GM18867 (cell line): ENCODE results near the gene ARMC6.
"Not testable (repeated sequence)": the region's sequence is repeated elsewhere in the genome, so short reads cannot be mapped to it uniquely, and the experiment has no call there.

Experiments
- ATAC-seq: cut with Tn5 transposase; IDR thresholded peaks from one replicate; pipeline ENCODE4 v1.9.1; 2021; ENCODE audit warnings: mild to moderate bottlenecking, moderate library complexity; ENCODE audit not compliant: unreplicated experiment

ARMC6 gene

GRCh38 chr19:19022380-19022961 lies 10.9 kb upstream of the ARMC6 start:
- no peak for ATAC-seq

- ATAC-seq, result not testable (repeated sequence)
These were observed 10.0 kb upstream of the ARMC6 start for GRCh38 chr19:19023376-19023775.

GRCh38 chr19:19025861-19026260 lies 7.5 kb upstream of the ARMC6 start:
- no peak for ATAC-seq

GRCh38 chr19:19026299-19026971 lies 7.0 kb upstream of the ARMC6 start:
- no peak for ATAC-seq

- ATAC-seq, result no peak
These were observed 6.2 kb upstream of the ARMC6 start for GRCh38 chr19:19027228-19027627.

GRCh38 chr19:19028526-19028925 lies 4.9 kb upstream of the ARMC6 start:
- ATAC-seq, result no peak

- no peak for ATAC-seq
These were observed 1.5 kb upstream of the ARMC6 start for GRCh38 chr19:19031891-19032290.

- ATAC-seq, result no peak
These were observed 805 bp upstream of the ARMC6 start for GRCh38 chr19:19032420-19033175.

GRCh38 chr19:19033176-19033425 lies 302 bp upstream of the ARMC6 start:
- no peak for ATAC-seq

GRCh38 chr19:19034204-19034624 lies 811 bp downstream of the ARMC6 start:
- ATAC-seq, result peak; percentile 40

GRCh38 chr19:19039901-19040300 lies 6.5 kb downstream of the ARMC6 start:
- no peak for ATAC-seq

- no peak for ATAC-seq
These were observed 7.0 kb downstream of the ARMC6 start for GRCh38 chr19:19040417-19040816.

GRCh38 chr19:19042732-19043280 lies 9.4 kb downstream of the ARMC6 start:
- ATAC-seq, result no peak

GRCh38 chr19:19043481-19043880 lies 10.1 kb downstream of the ARMC6 start:
- ATAC-seq, result no peak

GRCh38 chr19:19043881-19044280 lies 10.5 kb downstream of the ARMC6 start:
- no peak for ATAC-seq

GRCh38 chr19:19049406-19049805 lies 16.0 kb downstream of the ARMC6 start:
- ATAC-seq, result no peak

GRCh38 chr19:19050104-19050503 lies 16.7 kb downstream of the ARMC6 start:
- ATAC-seq, result no peak

- no peak for ATAC-seq
These were observed 17.3 kb downstream of the ARMC6 start for GRCh38 chr19:19050731-19051130.

GRCh38 chr19:19051478-19052213 lies 18.2 kb downstream of the ARMC6 start:
- no peak for ATAC-seq

GRCh38 chr19:19052921-19053320 lies 19.5 kb downstream of the ARMC6 start:
- no peak for ATAC-seq

GRCh38 chr19:19053508-19054314 lies 20.3 kb downstream of the ARMC6 start:
- no peak for ATAC-seq
